ENCODE results near the gene GLRX3.

GLRX3 gene

GRCh38 chr10:130137659-130138478 lies 1.7 kb downstream of the GLRX3 start:
- no peak for DNase-seq

- no peak for DNase-seq
These were observed 2.3 kb downstream of the GLRX3 start for GRCh38 chr10:130138479-130138866.

- DNase-seq = no peak
These were observed 4.2 kb downstream of the GLRX3 start for GRCh38 chr10:130140425-130140824.

GRCh38 chr10:130141038-130141437 lies 4.8 kb downstream of the GLRX3 start:
- no peak for DNase-seq

GRCh38 chr10:130141460-130141859 lies 5.3 kb downstream of the GLRX3 start:
- DNase-seq = no peak

- no peak for DNase-seq
These were observed 5.7 kb downstream of the GLRX3 start for GRCh38 chr10:130141878-130142277.

- no peak for DNase-seq
These were observed 9.9 kb downstream of the GLRX3 start for GRCh38 chr10:130146042-130146441.

GRCh38 chr10:130159192-130159794 lies 23.1 kb downstream of the GLRX3 start:
- no peak for DNase-seq

- DNase-seq = no peak
These were observed 24.6 kb downstream of the GLRX3 start for GRCh38 chr10:130160775-130161174.

GRCh38 chr10:130161331-130161730 lies 25.1 kb downstream of the GLRX3 start:
- no peak for DNase-seq

- no peak for DNase-seq
These were observed 31.0 kb downstream of the GLRX3 start for GRCh38 chr10:130167193-130167592.

GRCh38 chr10:130167707-130168106 lies 31.5 kb downstream of the GLRX3 start:
- no peak for DNase-seq

- no peak for DNase-seq
These were observed 33.1 kb downstream of the GLRX3 start for GRCh38 chr10:130169136-130169859.

- DNase-seq = no peak
These were observed 35.0 kb downstream of the GLRX3 start for GRCh38 chr10:130171196-130171595.

GRCh38 chr10:130174328-130174727 lies 38.1 kb downstream of the GLRX3 start:
- DNase-seq = no peak

- no peak for DNase-seq
These were observed 38.9 kb downstream of the GLRX3 start for GRCh38 chr10:130175074-130175473.

GRCh38 chr10:130177250-130177649 lies 41.1 kb downstream of the GLRX3 start:
- DNase-seq = peak in 1 of 2 donors; percentile 20

- peak; percentile 12 to 81 for DNase-seq
These were observed 43.4 kb downstream of the GLRX3 start for GRCh38 chr10:130179640-130180039.

- no peak for DNase-seq
These were observed 44.2 kb downstream of the GLRX3 start for GRCh38 chr10:130180416-130180815.

GRCh38 chr10:130181858-130182257 lies 45.7 kb downstream of the GLRX3 start:
- DNase-seq = no peak

GRCh38 chr10:130185591-130185990 lies 49.4 kb downstream of the GLRX3 start:
- DNase-seq = no peak

GRCh38 chr10:130188195-130189175 lies 52.3 kb downstream of the GLRX3 start:
- no peak for DNase-seq
